Mucosa of descending colon (tissue), 3 donors: Measurements from ENCODE around the gene MAP1S. TPM values are rescaled to one million over a fixed set of nuclear protein-coding genes. Genes with fewer than 3 reads are reported as not detected.

Source experiments
- ATAC-seq: fragments of 200-7000 bp; cut with Tn5 transposase; one replicate; pipeline ENCODE4 v1.9.1; 2020; ENCODE audit warnings: mild to moderate bottlenecking, moderate library complexity
- DNase-seq, 3 donors: peaks; one replicate each; pipeline ENCODE4 v3.0.0-alpha.2; 2020
- H3K36me3 ChIP-seq: fragments of 200-600 bp; one replicate; pipeline ENCODE4 v1.8.0; 2021; ENCODE audit warnings: low read depth, mild to moderate bottlenecking
- H3K4me1 ChIP-seq: fragments of 200-600 bp; one replicate; pipeline ENCODE4 v1.8.0; 2021; ENCODE audit warnings: low read depth, mild to moderate bottlenecking
- H3K4me3 ChIP-seq: fragments of 200-600 bp; one replicate; pipeline ENCODE4 v1.8.0; 2021; ENCODE audit warnings: mild to moderate bottlenecking
- H3K9me3 ChIP-seq: fragments of 200-600 bp; one replicate; pipeline ENCODE4 v1.8.0; 2021; ENCODE audit warnings: mild to moderate bottlenecking
- intact Hi-C, 2 donors: fragments of 100-400 bp; cut with DNase I in 1 of 2; cut with micrococcal nuclease in 1 of 2; formaldehyde crosslinking; loops; one replicate each; pipeline versions ENCODE4 v1.11.0 to v1.11.1; 2022; cut with DNase I, micrococcal nuclease
- total RNA-seq, 3 donors: library from RNA; stranded (reverse); fragmentation: NEBNext Ultra II Directional in 2 of 3; extraction: Animal tissue kit (Norgen Biotek cat#: 25700) in 2 of 3; gene quantifications; one replicate each; pipeline versions ENCODE4 v1.2.1 to v1.2.4, GENCODE V29; 2021 to 2023
- TF ChIP-seq, protein P1 (sequence below): fragments of 200-600 bp; IDR thresholded peaks from one replicate; pipeline ENCODE4 v1.8.0; 2022; ENCODE audit warnings: antibody characterized with exemption, mild to moderate bottlenecking
- donor health status: DM: no; HTN: no; CAD: no; lungs with moderate emphysema.
- donor health status: DM: no; HTN: no; CAD: no.
- donor health status: DM: no; HTN: yes; CAD: no.

MAP1S gene
- total RNA-seq, 3 donors from 2014 or later: 42.2 to 57.2 (median 44.7) TPM

DNA sequence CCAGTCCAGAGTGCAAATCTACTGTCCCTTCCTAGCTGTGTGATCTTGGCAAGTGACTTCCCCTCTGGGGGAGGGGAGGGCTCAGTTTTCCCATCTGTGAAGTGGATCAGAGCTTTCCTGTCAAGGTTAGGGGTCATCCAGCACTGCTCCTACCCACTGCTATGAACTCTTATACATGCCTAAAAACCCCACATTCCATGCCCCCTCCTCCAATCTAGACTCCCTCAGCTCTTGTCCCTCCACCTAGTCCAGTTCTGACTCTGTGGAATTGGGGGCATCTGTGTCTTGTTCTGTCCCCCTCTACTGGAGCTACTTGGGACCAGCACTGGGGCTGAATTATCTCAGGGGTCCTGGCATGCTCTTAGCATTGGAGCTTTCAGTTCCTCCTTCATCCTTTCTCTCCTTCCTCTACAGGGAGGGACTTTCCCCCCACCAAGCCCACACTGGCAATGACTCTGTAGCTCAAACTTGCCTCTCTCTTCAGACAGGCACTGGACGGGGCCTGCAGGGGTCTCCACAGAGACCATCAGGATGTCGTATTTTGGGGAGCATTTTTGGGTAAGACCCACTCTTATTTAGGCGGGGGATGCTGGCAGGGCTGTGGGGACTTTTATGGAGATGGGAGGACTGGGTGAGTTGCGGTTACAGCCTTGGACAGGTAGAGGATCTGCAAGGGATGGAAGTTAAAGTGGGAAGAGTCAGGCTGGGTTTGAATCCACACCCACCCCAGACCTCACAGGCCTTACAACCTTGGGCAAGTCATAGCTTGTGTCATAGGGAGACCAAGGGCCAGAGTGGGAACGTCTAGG is 35.6 kb downstream of the MAP1S start:
- intact Hi-C loops: no loop called here
- Histone ChIP-seq H3K4me1 (no peaks in the 10 kb centered on the region), H3K4me3 (no peak overlapping the region), H3K36me3 (no peaks in the 10 kb centered on the region), H3K9me3 (no peaks in the 10 kb centered on the region)
- ATAC-seq (peak; percentile 31), DNase-seq (no peak)
- TF ChIP-seq, protein P1, sequence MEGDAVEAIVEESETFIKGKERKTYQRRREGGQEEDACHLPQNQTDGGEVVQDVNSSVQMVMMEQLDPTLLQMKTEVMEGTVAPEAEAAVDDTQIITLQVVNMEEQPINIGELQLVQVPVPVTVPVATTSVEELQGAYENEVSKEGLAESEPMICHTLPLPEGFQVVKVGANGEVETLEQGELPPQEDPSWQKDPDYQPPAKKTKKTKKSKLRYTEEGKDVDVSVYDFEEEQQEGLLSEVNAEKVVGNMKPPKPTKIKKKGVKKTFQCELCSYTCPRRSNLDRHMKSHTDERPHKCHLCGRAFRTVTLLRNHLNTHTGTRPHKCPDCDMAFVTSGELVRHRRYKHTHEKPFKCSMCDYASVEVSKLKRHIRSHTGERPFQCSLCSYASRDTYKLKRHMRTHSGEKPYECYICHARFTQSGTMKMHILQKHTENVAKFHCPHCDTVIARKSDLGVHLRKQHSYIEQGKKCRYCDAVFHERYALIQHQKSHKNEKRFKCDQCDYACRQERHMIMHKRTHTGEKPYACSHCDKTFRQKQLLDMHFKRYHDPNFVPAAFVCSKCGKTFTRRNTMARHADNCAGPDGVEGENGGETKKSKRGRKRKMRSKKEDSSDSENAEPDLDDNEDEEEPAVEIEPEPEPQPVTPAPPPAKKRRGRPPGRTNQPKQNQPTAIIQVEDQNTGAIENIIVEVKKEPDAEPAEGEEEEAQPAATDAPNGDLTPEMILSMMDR: no peak

DNA sequence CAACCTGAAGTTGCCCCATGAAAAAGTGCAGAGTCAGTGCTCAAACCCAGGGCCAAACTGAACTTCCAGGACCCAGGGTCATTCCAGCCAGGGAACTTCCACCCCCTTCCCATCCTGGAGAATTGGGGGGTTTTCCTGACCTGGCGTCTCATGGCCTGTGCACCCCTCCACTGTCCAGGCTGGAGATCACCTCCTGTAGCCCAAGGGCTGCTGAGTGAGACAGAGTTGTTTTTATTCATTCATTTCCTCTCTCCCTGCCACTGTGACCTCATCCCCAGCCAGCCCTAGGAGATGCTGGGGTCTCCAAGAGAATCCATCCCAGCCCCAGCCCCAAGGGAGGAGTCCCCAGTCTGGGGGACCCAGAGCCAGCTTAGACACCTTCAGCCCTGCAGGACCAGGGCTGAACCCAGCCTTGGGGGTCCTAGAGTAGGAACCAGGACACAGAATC is 36.2 kb downstream of the MAP1S start:
- ATAC-seq: no peak
- no peak overlapping the region for H3K4me3 ChIP-seq
- no peaks in the 10 kb centered on the region for H3K4me1 ChIP-seq
- no peak for DNase-seq
- intact Hi-C loops: no loop called here
- no peaks in the 10 kb centered on the region for H3K9me3 ChIP-seq
- TF ChIP-seq, protein P1: no peak
- no peaks in the 10 kb centered on the region for H3K36me3 ChIP-seq

DNA sequence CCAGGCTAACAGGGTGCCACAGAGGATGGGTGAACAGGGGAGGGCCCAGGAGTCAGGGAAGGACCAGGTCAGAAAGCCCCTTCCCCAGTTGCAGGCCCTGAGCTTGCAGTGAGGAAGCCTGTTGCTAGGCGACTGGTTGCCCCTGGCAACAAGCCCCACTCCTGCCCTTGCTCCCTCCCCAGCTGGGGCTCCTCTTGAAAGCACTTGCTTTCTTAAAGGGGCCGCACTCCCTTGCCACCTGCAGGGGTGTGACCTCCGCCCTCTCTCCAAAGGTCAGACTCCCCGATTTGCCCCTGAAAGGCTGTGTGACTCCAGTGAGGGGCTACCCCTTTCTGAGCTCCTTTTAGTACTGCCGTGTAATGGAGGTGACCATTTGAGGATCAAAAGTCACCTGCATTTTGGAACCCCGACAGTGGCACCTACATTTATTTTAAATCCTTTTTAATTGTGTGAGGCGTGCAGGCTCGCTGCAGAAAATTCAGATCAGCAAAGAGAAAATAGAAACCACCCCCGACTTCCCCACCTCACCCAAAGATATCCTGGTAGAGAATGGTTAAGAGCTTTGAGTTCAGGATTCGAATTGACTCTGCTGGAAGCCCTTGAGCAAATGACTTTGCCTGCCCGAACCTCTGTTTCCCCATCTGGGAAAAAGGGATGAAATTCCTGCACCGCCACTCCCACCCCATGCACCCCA is 36.8 kb downstream of the MAP1S start:
- intact Hi-C loops: no loop called here
- no peaks in the 10 kb centered on the region for H3K36me3 ChIP-seq
- no peak for ATAC-seq
- peak; percentile 54 to 75 (median 55) for DNase-seq
- TF ChIP-seq, protein P1: no peak
- no peaks in the 10 kb centered on the region for H3K4me1 ChIP-seq
- H3K4me3 ChIP-seq: no peak overlapping the region
- H3K9me3 ChIP-seq: no peaks in the 10 kb centered on the region

- Histone ChIP-seq H3K4me3 (no peak overlapping the region), H3K36me3 (no peaks in the 10 kb centered on the region), H3K4me1 (no peaks in the 10 kb centered on the region), H3K9me3 (no peaks in the 10 kb centered on the region)
- peak in 2 of 3 donors; percentile 59 to 73 for DNase-seq
- TF ChIP-seq, protein P1: no peak
- intact Hi-C loops: no loop called here
- peak; percentile 76 for ATAC-seq
Measured at GRCh38 chr19:17757125-17757524, 37.8 kb downstream of the MAP1S start.

GRCh38 chr19:17758515-17758914 is 39.2 kb downstream of the MAP1S start:
- Histone ChIP-seq H3K4me3 (no peak overlapping the region), H3K36me3 (no peaks in the 10 kb centered on the region), H3K9me3 (no peaks in the 10 kb centered on the region), H3K4me1 (no peaks in the 10 kb centered on the region)
- ATAC-seq (no peak), DNase-seq (no peak)
- intact Hi-C loops: no loop called here
- TF ChIP-seq, protein P1: no peak
